SK-N-SH (cell line): ENCODE measurements around the gene CAPG. TPM values are rescaled to one million over a fixed set of nuclear protein-coding genes. Genes with fewer than 3 reads are reported as not detected.

Experiments used
- CTCF ChIA-PET: fragments of 300-600, 350-600 bp; formaldehyde crosslinking; extraction: SDS; loops from one replicate; lab custom pipeline; 2021; lab: Yijun Ruan, JAX
- POLR2A ChIA-PET: fragments of 350-600 bp; sonication (Branson Sonifier 250); formaldehyde crosslinking; extraction: SDS; loops from one replicate; lab custom pipeline; 2020; ENCODE audit warnings: antibody characterized with exemption, inconsistent platforms; lab: Yijun Ruan, JAX
- DNase-seq: peaks from one replicate; pipeline ENCODE4 v3.0.0; 2012
- H2AFZ ChIP-seq: fragments of 200-600 bp; sonication (generic); 2 replicates; pipeline ENCODE4 v1.8.1; 2016; ENCODE audit warnings: antibody characterized with exemption, mild to moderate bottlenecking, low read depth
- H3F3A ChIP-seq: fragments of 200-600 bp; sonication (generic); replicated peaks from 2 replicates; pipeline ENCODE3; 2016; ENCODE audit warnings: antibody characterized with exemption, mild to moderate bottlenecking; ENCODE audit not compliant: insufficient read depth
- H3K27ac ChIP-seq, 2 experiments: fragments of 200-500 bp in 1 of 2; fragments of 200-600 bp in 1 of 2; sonication (Bioruptor generic) in 1 of 2; sonication (generic), shearing (Covaris generic) in 1 of 2; 2 replicates each; pipeline versions ENCODE4 v1.5.1 to v1.6.1; 2014 to 2016; ENCODE audit warnings: low read depth in 2 of 2, inconsistent platforms in 1 of 2, low read length in 1 of 2, mild to moderate bottlenecking in 1 of 2, mixed read lengths in 1 of 2
- H3K27me3 ChIP-seq: fragments of 200-600 bp; sonication (generic), shearing (Covaris generic); 2 replicates; pipeline ENCODE4 v1.6.1; 2016; ENCODE audit warnings: mixed run types; ENCODE audit not compliant: insufficient read depth
- H3K36me3 ChIP-seq, 2 experiments: fragments of 200-500 bp in 1 of 2; fragments of 200-600 bp in 1 of 2; sonication (Bioruptor generic) in 1 of 2; sonication (generic) in 1 of 2; replicated peaks in 1 of 2; 2 replicates each; pipeline versions ENCODE3 to v1.5.1; 2014 to 2016; ENCODE audit warnings: low read length in 1 of 2, mild to moderate bottlenecking in 1 of 2; ENCODE audit not compliant: insufficient read depth in 2 of 2, control insufficient read depth in 1 of 2
- H3K4me1 ChIP-seq, 2 experiments: fragments of 200-500 bp in 1 of 2; fragments of 200-600 bp in 1 of 2; sonication (Bioruptor generic) in 1 of 2; sonication (generic), shearing (Covaris generic) in 1 of 2; 2 replicates each; pipeline versions ENCODE4 v1.5.1 to v1.6.1; 2014 to 2016; ENCODE audit warnings: low read depth in 1 of 2, low read length in 1 of 2, mixed run types in 1 of 2; ENCODE audit not compliant: insufficient read depth in 2 of 2, control insufficient read depth in 1 of 2
- H3K4me2 ChIP-seq: fragments of 200-600 bp; sonication (generic), shearing (Covaris generic); 2 replicates; pipeline ENCODE4 v1.6.1; 2017; ENCODE audit warnings: mixed run types
- H3K4me3 ChIP-seq, 2 experiments: fragments of 200-500 bp in 1 of 2; fragments of 200-600 bp in 1 of 2; sonication (Bioruptor generic) in 1 of 2; sonication (generic), shearing (Covaris generic) in 1 of 2; 2 replicates each; pipeline versions ENCODE4 v1.5.1 to v1.8.1; 2014 to 2016; ENCODE audit warnings: low read depth in 2 of 2, inconsistent platforms in 1 of 2, low read length in 1 of 2, mild to moderate bottlenecking in 1 of 2, mixed read lengths in 1 of 2, moderate library complexity in 1 of 2
- H3K79me2 ChIP-seq: fragments of 200-600 bp; sonication (generic); 2 replicates; pipeline ENCODE4 v1.8.1; 2017; ENCODE audit warnings: mild to moderate bottlenecking; ENCODE audit not compliant: insufficient read depth
- H3K9ac ChIP-seq: fragments of 200-600 bp; sonication (generic); 2 replicates; pipeline ENCODE4 v1.6.1; 2017; ENCODE audit warnings: mixed run types
- H3K9me2 ChIP-seq: fragments of 200-600 bp; sonication (generic); 2 replicates; pipeline ENCODE4 v1.6.1; 2017; ENCODE audit warnings: mixed run types
- H3K9me3 ChIP-seq: fragments of 200-600 bp; sonication (generic); 2 replicates; pipeline ENCODE4 v1.6.1; 2017; ENCODE audit warnings: mixed run types, mild to moderate bottlenecking, moderate library complexity
- H4K20me1 ChIP-seq: fragments of 200-600 bp; sonication (generic); 2 replicates; pipeline ENCODE4 v1.6.1; 2017; ENCODE audit warnings: mild to moderate bottlenecking, mixed run types; ENCODE audit not compliant: insufficient read depth
- EP300 ChIP-seq, 2 experiments: IDR thresholded peaks; 2 replicates each; pipeline versions ENCODE4 v1.4.0 to v1.6.1; 2012; ENCODE audit warnings: borderline replicate concordance in 1 of 2, low read depth in 1 of 2, low read length in 1 of 2
- FOSL2 ChIP-seq: IDR thresholded peaks from 2 replicates; pipeline ENCODE4 v1.4.0; 2012; ENCODE audit warnings: low read depth, mild to moderate bottlenecking, moderate library complexity, borderline replicate concordance
- GATA2 ChIP-seq: sonication (generic); formaldehyde crosslinking; IDR thresholded peaks from 2 replicates; pipeline ENCODE4 v1.5.0; 2020; ENCODE audit warnings: mild to moderate bottlenecking, missing genetic modification reagents
- IRF3 ChIP-seq: fragments of 150-350 bp; IDR thresholded peaks from 2 replicates; pipeline ENCODE4 v1.6.1; 2016; ENCODE audit warnings: mild to moderate bottlenecking, low read depth, low read length
- JUND ChIP-seq: IDR thresholded peaks from 2 replicates; pipeline ENCODE4 v1.4.0; 2012
- MEF2A ChIP-seq: IDR thresholded peaks from 2 replicates; pipeline ENCODE4 v1.4.0; 2012; ENCODE audit warnings: low read depth, borderline replicate concordance
- SMC3 ChIP-seq: IDR thresholded peaks from 2 replicates; pipeline ENCODE4 v1.6.1; 2012; ENCODE audit warnings: low read depth, low read length, improper control_type of control experiment
- TCF12 ChIP-seq: IDR thresholded peaks from 2 replicates; pipeline ENCODE4 v1.4.0; 2012
- ZBTB33 ChIP-seq: IDR thresholded peaks from 2 replicates; pipeline ENCODE4 v1.4.0; 2012; ENCODE audit warnings: low read depth, borderline replicate concordance
- WGBS: methylation state at CpG from one replicate; pipeline ENCODE4 v1.1.6; 2017; ENCODE audit warnings: low lambda C conversion rate; 5-methylcytosine and 5-hydroxymethylcytosine counted together
- polyA plus RNA-seq, 3 experiments: library from polyadenylated mRNA; depleted of rRNA; stranded (reverse); fragments of >200 nt; gene quantifications; 2 replicates each; pipeline ENCODE4 v1.2.3, GENCODE V29; 2012

Gene CAPG
- polyA plus RNA-seq, 1 of the 3 experiments (the other 2 are of a cell fraction), result 1.2 TPM

GRCh38 chr2:85398426-85399182 lies 11.6 kb downstream of the CAPG start:
- 82% methylated on average over 6 of the region's 8 CpGs for WGBS
- no peaks in the 10 kb centered on the region for H3K9me2 ChIP-seq

GRCh38 chr2:85397925-85398331 lies 12.2 kb downstream of the CAPG start:
- Histone ChIP-seq H3K27me3 (no peaks in the 10 kb centered on the region), H3K4me3 (no peak overlapping the region), H3K27ac (no peak overlapping the region), H4K20me1 (no peaks in the 10 kb centered on the region), H3F3A (no peaks in the 10 kb centered on the region), H3K9ac (no peak overlapping the region), H3K36me3 (no peaks in the 10 kb centered on the region), H3K9me3 (no peaks in the 10 kb centered on the region), H3K79me2 (no peaks in the 10 kb centered on the region), H3K9me2 (no peaks in the 10 kb centered on the region), H3K4me2 (no peak overlapping the region), H3K4me1 (peaks cover 0 to 23% of the 10 kb centered on the region in 2 experiments; a peak in 1 of 4 replicates), H2AFZ (no peak overlapping the region)
- WGBS, result 53% methylated on average over 3 of the region's 4 CpGs
- ChIA-PET CTCF (interaction anchor here (1.1 to 1.4 kb wide), 3 partner anchors 9 to 154 kb away, joined by 3 to 4 read pairs (median 4); no protein-coding TSS in a partner anchor), POLR2A (interaction anchor here (0.8 kb wide), 1 partner anchor 141 kb away, joined by 3 read pairs; the partner anchor contains the start of gene MAT2A)
- TF ChIP-seq GATA2, result peak; percentile 57; the same call in 1 of the 2 replicates
- no peak for TF ChIP-seq SMC3
- TF ChIP-seq IRF3, result no peak
- DNase-seq, result no peak

More at GRCh38 chr2:85398426-85399182, 11.6 kb downstream of the CAPG start:
- DNase-seq, result no peak
- POLR2A ChIA-PET, result interaction anchor here (0.8 to 1.9 kb wide), 2 partner anchors 71 to 140 kb away, joined by 3 to 5 read pairs; partner anchors contain the start of genes MAT2A and TGOLN2
- H3K4me3 ChIP-seq, result no peak overlapping the region
- 0 out of 2 replicates have a peak, but pooled peaks cover 4% of the 10 kb centered on the region for H3K9me3 ChIP-seq
- CTCF ChIA-PET, result interaction anchor here (1.2 to 1.4 kb wide), 2 partner anchors 29 to 153 kb away, joined by 3 to 4 read pairs; no protein-coding TSS in a partner anchor
- TF ChIP-seq TCF12 (no peak), MEF2A (no peak), SMC3 (no peak), ZBTB33 (no peak), JUND (no peak), IRF3 (no peak), GATA2 (no peak), EP300 (IDR thresholded peaks at IDR 0.05; ENCODE audit: borderline replicate concordance in 1 of 2, low read depth in 1 of 2, low read length in 1 of 2) (no peak), FOSL2 (no peak)
- TF ChIP-seq, all 33 proteins: peak for 0
- Histone ChIP-seq H3K79me2 (no peaks in the 10 kb centered on the region), H3K27me3 (no peaks in the 10 kb centered on the region), H3F3A (no peaks in the 10 kb centered on the region), H4K20me1 (no peaks in the 10 kb centered on the region), H3K27ac (no peak overlapping the region), H3K4me2 (no peak overlapping the region), H2AFZ (no peak overlapping the region), H3K4me1 (peaks cover 0 to 23% of the 10 kb centered on the region in 2 experiments; a peak in 1 of 4 replicates), H3K36me3 (no peaks in the 10 kb centered on the region), H3K9ac (no peak overlapping the region)
